HG03378 (cell line): Measurements from ENCODE around the gene KRTAP26-1.

Experiments
- ATAC-seq: cut with Tn5 transposase; IDR thresholded peaks from one replicate; pipeline ENCODE4 v1.9.1; 2021; ENCODE audit warnings: mild to moderate bottlenecking, moderate library complexity; ENCODE audit not compliant: unreplicated experiment

KRTAP26-1 gene

GRCh38 chr21:30271611-30272010, 48.5 kb downstream of the KRTAP26-1 start:
- no peak for ATAC-seq

GRCh38 chr21:30271156-30271555, 49.0 kb downstream of the KRTAP26-1 start:
- no peak for ATAC-seq

GRCh38 chr21:30269803-30270530, 50.1 kb downstream of the KRTAP26-1 start:
- ATAC-seq, result no peak
